HUES64 (cell line): Measurements from ENCODE around the gene PPIC.

Experiments used
- H3K27ac ChIP-seq: 2 replicates; pipeline ENCODE4 v1.7.0; 2013; ENCODE audit warnings: low read depth, low read length, inconsistent platforms
- H3K27me3 ChIP-seq: 2 replicates; pipeline ENCODE4 v1.6.1; 2013; ENCODE audit warnings: mild to moderate bottlenecking, low read length; ENCODE audit not compliant: insufficient read depth
- H3K36me3 ChIP-seq: 2 replicates; pipeline ENCODE4 v1.6.1; 2013; ENCODE audit warnings: mild to moderate bottlenecking, low read length; ENCODE audit not compliant: insufficient read depth
- H3K4me1 ChIP-seq: 2 replicates; pipeline ENCODE4 v1.6.1; 2013; ENCODE audit warnings: mild to moderate bottlenecking, low read length, moderate library complexity; ENCODE audit not compliant: insufficient read depth
- H3K4me3 ChIP-seq: 2 replicates; pipeline ENCODE4 v1.5.1; 2013; ENCODE audit warnings: mild to moderate bottlenecking, low read length, moderate library complexity
- H3K9ac ChIP-seq: 2 replicates; pipeline ENCODE4 v1.6.1; 2013; ENCODE audit warnings: mild to moderate bottlenecking, low read depth, low read length
- H3K9me3 ChIP-seq: 2 replicates; pipeline ENCODE4 v1.6.1; 2013; ENCODE audit warnings: low read depth, low read length; ENCODE audit not compliant: insufficient read depth
- WGBS: fragments of 150-250, 120-280 bp; methylation state at CpG from one replicate; pipeline ENCODE4 v1.1.7; 2013; ENCODE audit warnings: missing lambda C conversion rate; 5-methylcytosine and 5-hydroxymethylcytosine counted together

The PPIC gene

GRCh38 chr5:123007754-123008153 lies 28.8 kb downstream of the PPIC start:
- Histone ChIP-seq H3K27ac (no peak overlapping the region), H3K4me3 (no peak overlapping the region), H3K4me1 (0 out of 2 replicates have a peak, but pooled peaks cover 5% of the 10 kb centered on the region), H3K9me3 (no peaks in the 10 kb centered on the region), H3K36me3 (no peaks in the 10 kb centered on the region), H3K9ac (no peak overlapping the region), H3K27me3 (no peaks in the 10 kb centered on the region)
- WGBS, result 91% methylated on average over 6 of the region's 6 CpGs

- no peak overlapping the region for H3K4me3 ChIP-seq
Measured at GRCh38 chr5:123007182-123007581, 29.3 kb downstream of the PPIC start.

GRCh38 chr5:123001808-123002207 lies 34.7 kb downstream of the PPIC start:
- no peaks in the 10 kb centered on the region for H3K36me3 ChIP-seq
- no peak overlapping the region for H3K9ac ChIP-seq
- H3K27ac ChIP-seq, result no peak overlapping the region
- H3K9me3 ChIP-seq, result no peaks in the 10 kb centered on the region
- H3K27me3 ChIP-seq, result no peaks in the 10 kb centered on the region
- no peak overlapping the region for H3K4me3 ChIP-seq
- WGBS, result 87% methylated on average over 7 of the region's 7 CpGs
- H3K4me1 ChIP-seq, result peaks cover 20% of the 10 kb centered on the region

More at GRCh38 chr5:123007182-123007581, 29.3 kb downstream of the PPIC start:
- WGBS, result 96% methylated on average over 6 of the region's 6 CpGs
- Histone ChIP-seq H3K9ac (no peak overlapping the region), H3K36me3 (no peaks in the 10 kb centered on the region), H3K4me1 (0 out of 2 replicates have a peak, but pooled peaks cover 5% of the 10 kb centered on the region), H3K9me3 (no peaks in the 10 kb centered on the region), H3K27ac (no peak overlapping the region), H3K27me3 (no peaks in the 10 kb centered on the region)

- H3K27ac ChIP-seq, result no peak overlapping the region
- 100% methylated on average over 1 of the region's 1 CpG for WGBS
- H3K36me3 ChIP-seq, result no peaks in the 10 kb centered on the region
Measured at GRCh38 chr5:123000731-123001130, 35.8 kb downstream of the PPIC start.

GRCh38 chr5:122999947-123000563 lies 36.5 kb downstream of the PPIC start:
- Histone ChIP-seq H3K9me3 (no peaks in the 10 kb centered on the region), H3K27ac (no peak overlapping the region), H3K27me3 (no peaks in the 10 kb centered on the region), H3K4me3 (no peak overlapping the region), H3K4me1 (peaks cover 23% of the 10 kb centered on the region), H3K36me3 (no peaks in the 10 kb centered on the region), H3K9ac (no peak overlapping the region)
- WGBS, result 45% methylated on average over 9 of the region's 10 CpGs

More at GRCh38 chr5:123000731-123001130, 35.8 kb downstream of the PPIC start:
- Histone ChIP-seq H3K9me3 (no peaks in the 10 kb centered on the region), H3K4me3 (no peak overlapping the region), H3K27me3 (no peaks in the 10 kb centered on the region), H3K4me1 (peaks cover 23% of the 10 kb centered on the region), H3K9ac (no peak overlapping the region)

- Histone ChIP-seq H3K9ac (no peak overlapping the region; the same call in 1 of the 2 replicates), H3K9me3 (no peaks in the 10 kb centered on the region), H3K4me1 (peaks cover 23% of the 10 kb centered on the region), H3K27me3 (no peaks in the 10 kb centered on the region), H3K4me3 (0 out of 2 replicates have a peak overlapping the region, but pooled peaks have one; percentile 11), H3K27ac (peak overlapping the region; percentile 3; the same call in 1 of the 2 replicates), H3K36me3 (no peaks in the 10 kb centered on the region)
- 27% methylated on average over 7 of the region's 7 CpGs for WGBS
Measured at GRCh38 chr5:122997294-122997693, 39.2 kb downstream of the PPIC start.

GRCh38 chr5:122996091-122996490 lies 40.4 kb downstream of the PPIC start:
- Histone ChIP-seq H3K4me3 (no peak overlapping the region), H3K9ac (no peak overlapping the region), H3K9me3 (no peaks in the 10 kb centered on the region), H3K27ac (no peak overlapping the region), H3K36me3 (no peaks in the 10 kb centered on the region), H3K4me1 (peaks cover 23% of the 10 kb centered on the region), H3K27me3 (no peaks in the 10 kb centered on the region)
- WGBS, result 77% methylated on average over 3 of the region's 3 CpGs

GRCh38 chr5:122985954-122986721 lies 50.4 kb downstream of the PPIC start:
- H3K36me3 ChIP-seq, result no peaks in the 10 kb centered on the region
- no peaks in the 10 kb centered on the region for H3K4me1 ChIP-seq
- no peak overlapping the region for H3K9ac ChIP-seq
- 95% methylated on average over 2 of the region's 2 CpGs for WGBS
- no peak overlapping the region for H3K4me3 ChIP-seq
- no peak overlapping the region for H3K27ac ChIP-seq
- no peaks in the 10 kb centered on the region for H3K9me3 ChIP-seq
- H3K27me3 ChIP-seq, result no peaks in the 10 kb centered on the region

- Histone ChIP-seq H3K4me1 (no peaks in the 10 kb centered on the region), H3K27ac (no peak overlapping the region), H3K27me3 (no peaks in the 10 kb centered on the region), H3K4me3 (no peak overlapping the region), H3K9ac (no peak overlapping the region), H3K9me3 (no peaks in the 10 kb centered on the region), H3K36me3 (no peaks in the 10 kb centered on the region)
- 88% methylated on average over 4 of the region's 4 CpGs for WGBS
Measured at GRCh38 chr5:122985006-122985700, 51.4 kb downstream of the PPIC start.

- no peak overlapping the region for H3K27ac ChIP-seq
- WGBS, result 97% methylated on average over 3 of the region's 3 CpGs
- H3K27me3 ChIP-seq, result no peaks in the 10 kb centered on the region
- H3K36me3 ChIP-seq, result no peaks in the 10 kb centered on the region
- H3K9me3 ChIP-seq, result no peaks in the 10 kb centered on the region
- H3K9ac ChIP-seq, result no peak overlapping the region
- H3K4me3 ChIP-seq, result no peak overlapping the region
- H3K4me1 ChIP-seq, result no peaks in the 10 kb centered on the region
Measured at GRCh38 chr5:122984425-122984824, 52.1 kb downstream of the PPIC start.

- Histone ChIP-seq H3K4me3 (no peak overlapping the region), H3K9ac (no peak overlapping the region), H3K27me3 (no peaks in the 10 kb centered on the region), H3K9me3 (no peaks in the 10 kb centered on the region), H3K4me1 (no peaks in the 10 kb centered on the region), H3K36me3 (no peaks in the 10 kb centered on the region), H3K27ac (no peak overlapping the region)
- no CpG with 5 or more reads among the region's 1 CpG for WGBS
Measured at GRCh38 chr5:122982376-122982775, 54.1 kb downstream of the PPIC start.
